ENCODE results near the gene SMAD6. TPM values are rescaled to one million over a fixed set of nuclear protein-coding genes. Genes with fewer than 3 reads are reported as not detected.
"Not testable (repeated sequence)": the region's sequence is repeated elsewhere in the genome, so short reads cannot be mapped to it uniquely, and the experiment has no call there.

Gene SMAD6
- total RNA-seq, 1 experiment from 2014 or later: 8.9 TPM

GRCh38 chr15:66682865-66683264 lies 19.2 kb upstream of the SMAD6 start:
- H3K4me3 ChIP-seq (ENCODE audit: low read depth, low read length): no peak overlapping the region
- H3K4me1 ChIP-seq: peaks cover 28% of the 10 kb centered on the region
- TF ChIP-seq CTCF (IDR thresholded peaks at IDR 0.05; ENCODE audit: insufficient read depth in 1 of 2, low read depth in 1 of 2, low read length in 1 of 2, severe bottlenecking in 1 of 2, unreplicated experiment in 1 of 2): no peak
- Mint-ChIP-seq H3K36me3 (ENCODE audit: insufficient read depth, unreplicated experiment) (peaks cover 10% of the 10 kb centered on the region), H3K9me3 (ENCODE audit: unreplicated experiment) (peaks cover 13% of the 10 kb centered on the region), H3K27ac (ENCODE audit: unreplicated experiment) (no peak overlapping the region), H3K27me3 (ENCODE audit: insufficient read depth, unreplicated experiment) (no peaks in the 10 kb centered on the region), H3K4me1 (ENCODE audit: low read depth, unreplicated experiment) (peaks cover 17% of the 10 kb centered on the region), H3K4me3 (ENCODE audit: unreplicated experiment) (no peak overlapping the region)
- H3K27me3 ChIP-seq (replicated peaks; ENCODE audit: control insufficient read depth, insufficient read depth, low read length): no peaks in the 10 kb centered on the region
- DNase-seq: no peak
- intact Hi-C loops (cut with micrococcal nuclease; ENCODE audit: unreplicated experiment): no loop called here
- BruUV-seq (replicated peaks): no TSS peak
- CTCF ChIA-PET: no interaction called here
- H3K9me3 ChIP-seq: 0 out of 2 replicates have a peak, but pooled peaks cover 7% of the 10 kb centered on the region
- POLR2A ChIA-PET: no interaction called here
- H3K36me3 ChIP-seq (ENCODE audit: control insufficient read depth, insufficient read depth, low read length): no peaks in the 10 kb centered on the region; the same call in 1 of the 2 replicates

GRCh38 chr15:66684136-66684681 lies 17.8 kb upstream of the SMAD6 start:
- Histone ChIP-seq H3K9me3 (0 out of 2 replicates have a peak, but pooled peaks cover 7% of the 10 kb centered on the region), H3K36me3 (ENCODE audit: control insufficient read depth, insufficient read depth, low read length) (no peaks in the 10 kb centered on the region; the same call in 1 of the 2 replicates), H3K4me1 (peaks cover 14% of the 10 kb centered on the region), H3K4me3 (ENCODE audit: low read depth, low read length) (no peak overlapping the region), H3K27me3 (replicated peaks; ENCODE audit: control insufficient read depth, insufficient read depth, low read length) (no peaks in the 10 kb centered on the region)
- no TSS peak for BruUV-seq (replicated peaks)
- peaks cover 13% of the 10 kb centered on the region for H3K9me3 Mint-ChIP-seq (ENCODE audit: unreplicated experiment)
- H3K36me3 Mint-ChIP-seq (ENCODE audit: insufficient read depth, unreplicated experiment): peaks cover 10% of the 10 kb centered on the region
- H3K4me3 Mint-ChIP-seq (ENCODE audit: unreplicated experiment): no peak overlapping the region
- intact Hi-C loops (cut with micrococcal nuclease; ENCODE audit: unreplicated experiment): no loop called here
- DNase-seq: no peak
- peaks cover 9% of the 10 kb centered on the region for H3K4me1 Mint-ChIP-seq (ENCODE audit: low read depth, unreplicated experiment)
- no peak for TF ChIP-seq CTCF (IDR thresholded peaks at IDR 0.05; ENCODE audit: insufficient read depth in 1 of 2, low read depth in 1 of 2, low read length in 1 of 2, severe bottlenecking in 1 of 2, unreplicated experiment in 1 of 2)
- H3K27me3 Mint-ChIP-seq (ENCODE audit: insufficient read depth, unreplicated experiment): no peaks in the 10 kb centered on the region
- CTCF ChIA-PET: no interaction called here
- POLR2A ChIA-PET: no interaction called here
- H3K27ac Mint-ChIP-seq (ENCODE audit: unreplicated experiment): no peak overlapping the region

- intact Hi-C loops (cut with micrococcal nuclease; ENCODE audit: unreplicated experiment): no loop called here
- no peak for DNase-seq
- BruUV-seq (replicated peaks): no TSS peak
- Mint-ChIP-seq H3K27me3 (ENCODE audit: insufficient read depth, unreplicated experiment) (no peaks in the 10 kb centered on the region), H3K9me3 (ENCODE audit: unreplicated experiment) (peaks cover 10% of the 10 kb centered on the region), H3K4me3 (ENCODE audit: unreplicated experiment) (no peak overlapping the region), H3K4me1 (ENCODE audit: low read depth, unreplicated experiment) (no peaks in the 10 kb centered on the region), H3K36me3 (ENCODE audit: insufficient read depth, unreplicated experiment) (peaks cover 4% of the 10 kb centered on the region), H3K27ac (ENCODE audit: unreplicated experiment) (no peak overlapping the region)
- no peaks in the 10 kb centered on the region; the same call in 1 of the 2 replicates for H3K36me3 ChIP-seq (ENCODE audit: control insufficient read depth, insufficient read depth, low read length)
- peak; percentile 25 to 36 for TF ChIP-seq CTCF (IDR thresholded peaks at IDR 0.05; ENCODE audit: insufficient read depth in 1 of 2, low read depth in 1 of 2, low read length in 1 of 2, severe bottlenecking in 1 of 2, unreplicated experiment in 1 of 2)
- 0 out of 2 replicates have a peak, but pooled peaks cover 7% of the 10 kb centered on the region for H3K9me3 ChIP-seq
- H3K27me3 ChIP-seq (replicated peaks; ENCODE audit: control insufficient read depth, insufficient read depth, low read length): no peaks in the 10 kb centered on the region
- ChIA-PET CTCF (interaction anchor here (0.6 to 0.9 kb wide), 3 partner anchors 15 to 87 kb away, joined by 3 read pairs; no protein-coding TSS in a partner anchor), POLR2A (no interaction called here)
- peaks cover under 1% of the 10 kb centered on the region; the same call in 1 of the 2 replicates for H3K4me1 ChIP-seq
- H3K4me3 ChIP-seq (ENCODE audit: low read depth, low read length): no peak overlapping the region
Observed at GRCh38 chr15:66685638-66686150, 16.3 kb upstream of the SMAD6 start.

GRCh38 chr15:66690912-66691311 lies 11.1 kb upstream of the SMAD6 start:
- POLR2A ChIA-PET, CTCF ChIA-PET: not testable (repeated sequence)

More at GRCh38 chr15:66690912-66691311, 11.1 kb upstream of the SMAD6 start:
- H3K27me3 Mint-ChIP-seq (ENCODE audit: insufficient read depth, unreplicated experiment); H3K9me3 ChIP-seq; H3K4me1 Mint-ChIP-seq (ENCODE audit: low read depth, unreplicated experiment); H3K27ac Mint-ChIP-seq (ENCODE audit: unreplicated experiment); H3K4me3 Mint-ChIP-seq (ENCODE audit: unreplicated experiment); H3K9me3 Mint-ChIP-seq (ENCODE audit: unreplicated experiment); H3K4me3 ChIP-seq (ENCODE audit: low read depth, low read length); intact Hi-C loops (cut with micrococcal nuclease; ENCODE audit: unreplicated experiment); BruUV-seq (replicated peaks); H3K36me3 Mint-ChIP-seq (ENCODE audit: insufficient read depth, unreplicated experiment); H3K27me3 ChIP-seq (replicated peaks; ENCODE audit: control insufficient read depth, insufficient read depth, low read length); H3K36me3 ChIP-seq (ENCODE audit: control insufficient read depth, insufficient read depth, low read length); H3K4me1 ChIP-seq; DNase-seq: not testable (repeated sequence)

All from Caco-2 (cell line).